Measurements from ENCODE around the gene SMARCC1.
"Not testable (repeated sequence)": the region's sequence is repeated elsewhere in the genome, so short reads cannot be mapped to it uniquely, and the experiment has no call there.

SMARCC1 gene

DNA sequence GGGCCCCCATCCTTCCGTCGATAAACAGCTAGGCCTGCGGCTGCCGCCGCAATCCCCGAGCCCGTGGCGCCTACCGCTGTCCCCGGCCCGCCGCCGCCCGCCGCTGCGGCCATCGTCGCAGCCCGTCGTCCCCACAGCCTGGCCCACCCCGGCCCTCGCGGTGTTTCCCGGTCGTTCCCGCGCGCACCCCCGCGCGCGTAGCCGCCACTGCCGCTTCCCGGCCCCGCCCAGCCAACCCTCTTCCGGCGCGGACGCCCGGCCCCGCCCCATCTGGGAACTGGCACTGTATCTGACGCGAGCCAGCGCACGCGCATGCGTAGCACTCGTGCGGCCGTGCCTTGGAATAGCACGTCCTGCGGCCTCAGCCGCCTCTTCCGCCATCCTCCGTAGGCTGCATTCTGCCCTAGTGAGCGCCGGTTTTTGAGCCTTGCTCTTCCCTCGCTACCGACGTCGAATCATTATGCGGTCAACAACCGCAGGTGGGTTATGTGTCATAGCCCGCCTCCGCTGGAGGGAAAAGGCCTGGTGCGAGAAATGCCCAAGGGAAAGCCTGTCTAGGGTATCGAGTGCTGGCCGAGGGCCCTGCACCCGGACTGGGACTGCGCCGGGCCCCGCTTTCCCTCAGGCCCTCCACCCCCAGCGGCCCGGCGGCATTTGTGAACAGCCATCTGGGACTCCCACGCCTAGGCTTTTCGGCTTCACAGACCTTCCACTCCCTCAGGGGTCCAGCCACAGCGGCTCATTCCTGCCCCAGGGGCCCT lies at the start of gene SMARCC1:
Gene SMARCC1, minus strand, starts transcription at position 209 of the 761 bp plus-strand sequence. Its CDS starts 96 bp downstream, at position 113.
- DNase-seq = peak; percentile 97

DNA sequence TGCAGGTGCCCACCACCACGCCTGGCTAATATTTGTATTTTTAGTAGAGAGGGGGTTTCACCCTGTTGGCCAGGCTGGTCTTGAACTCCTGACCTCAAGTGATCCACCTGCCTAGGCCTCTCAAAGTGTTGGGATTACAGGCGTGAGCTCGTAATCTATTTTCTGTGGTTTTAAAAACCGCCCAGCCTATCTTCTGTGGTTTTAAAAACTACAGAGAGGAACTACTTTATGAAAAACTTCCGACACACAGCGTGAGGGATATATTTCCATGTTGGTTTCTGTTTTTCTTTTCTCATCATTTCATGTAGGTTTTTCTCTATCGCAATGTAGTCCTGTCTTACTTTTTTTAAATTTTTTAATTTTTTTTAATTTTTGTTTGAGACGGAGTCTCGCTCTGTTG lies 47.8 kb upstream of the SMARCC1 start:
- not testable (repeated sequence) for DNase-seq

DNA sequence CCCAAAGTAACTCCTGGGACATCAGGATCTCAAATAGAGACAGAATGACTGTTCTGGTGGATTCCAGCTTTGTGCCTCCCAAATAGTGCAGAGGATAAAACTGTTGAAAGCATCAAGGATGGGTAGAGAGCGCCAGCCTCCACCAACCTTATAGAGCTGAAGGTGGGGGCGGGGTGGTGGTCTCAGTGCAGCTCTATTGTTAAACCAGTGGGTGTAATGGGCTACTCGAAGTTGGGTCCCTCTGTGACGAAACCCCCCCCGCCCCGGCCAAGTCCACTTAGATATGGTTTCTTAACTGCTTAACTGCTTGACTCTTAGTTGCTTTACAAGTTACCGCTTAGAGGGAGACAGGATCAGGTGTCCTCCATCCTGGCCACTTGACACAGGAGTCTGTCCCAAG lies 43.9 kb upstream of the SMARCC1 start:
- no peak for DNase-seq

DNA sequence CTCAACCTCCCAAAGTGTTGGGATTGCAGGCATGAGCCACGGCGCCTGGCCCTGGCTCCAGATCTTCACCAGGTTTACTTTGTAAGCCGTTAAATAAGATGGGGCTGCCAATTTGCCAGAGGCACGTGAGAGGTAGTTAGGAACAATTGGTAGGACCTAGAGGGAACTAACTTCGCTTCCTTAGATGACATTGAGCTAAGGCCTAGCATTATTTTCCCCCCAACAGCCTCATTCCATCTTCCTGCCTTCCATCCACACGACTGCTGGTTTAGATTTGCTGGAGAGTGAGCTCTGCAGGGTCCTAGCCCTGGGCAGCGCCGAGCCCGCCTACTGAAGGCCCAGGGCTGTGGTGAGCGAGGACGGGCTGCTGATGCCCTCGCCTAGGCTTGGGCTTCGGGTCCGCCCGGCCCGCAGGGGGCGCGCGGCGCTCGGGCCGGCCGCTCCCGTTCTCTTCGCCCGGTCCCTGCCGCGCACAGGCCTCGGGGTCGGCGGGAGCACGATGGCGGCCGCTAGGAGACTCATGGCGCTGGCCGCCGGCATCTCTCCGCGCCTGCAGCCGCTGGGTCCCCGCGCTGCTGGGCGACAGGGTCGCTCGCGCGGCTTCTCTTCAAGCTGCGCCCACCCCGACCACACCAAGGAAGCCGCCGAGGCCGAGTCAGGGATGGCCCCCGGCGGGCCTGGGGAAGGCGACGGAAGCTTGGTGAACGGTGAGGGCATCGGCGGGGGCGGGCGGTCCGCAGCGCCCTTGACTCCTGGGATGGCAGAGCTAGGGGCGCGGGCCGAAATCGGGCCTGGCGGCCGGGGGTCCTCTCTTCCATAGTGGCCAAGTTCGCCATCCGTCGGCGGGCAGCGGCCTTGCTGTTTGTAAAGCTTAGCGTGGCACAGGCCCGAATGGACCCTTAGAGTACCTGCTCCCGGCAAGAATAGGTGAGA lies 43.1 kb upstream of the SMARCC1 start:
- peak; percentile 85 for DNase-seq

DNA sequence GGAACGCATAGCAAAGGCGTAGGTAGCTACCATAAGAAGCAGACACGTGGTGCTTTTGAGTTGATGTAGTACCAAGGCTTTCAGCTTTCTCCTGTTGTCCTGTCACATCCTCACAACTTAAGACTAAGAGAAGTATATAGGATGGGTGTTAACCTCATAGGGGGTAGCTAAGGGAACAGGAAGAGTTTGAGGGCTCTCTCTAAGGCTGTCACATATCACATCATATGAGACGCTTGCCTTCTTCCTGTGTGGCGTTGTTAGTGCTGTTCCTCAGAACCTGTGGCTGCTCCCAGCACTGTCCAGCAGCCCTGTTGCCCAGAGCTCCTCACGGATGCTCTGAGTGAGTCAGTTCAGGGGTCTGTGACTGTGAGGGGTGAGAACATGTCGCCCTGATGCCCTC lies 35.9 kb upstream of the SMARCC1 start:
- no peak for DNase-seq

DNA sequence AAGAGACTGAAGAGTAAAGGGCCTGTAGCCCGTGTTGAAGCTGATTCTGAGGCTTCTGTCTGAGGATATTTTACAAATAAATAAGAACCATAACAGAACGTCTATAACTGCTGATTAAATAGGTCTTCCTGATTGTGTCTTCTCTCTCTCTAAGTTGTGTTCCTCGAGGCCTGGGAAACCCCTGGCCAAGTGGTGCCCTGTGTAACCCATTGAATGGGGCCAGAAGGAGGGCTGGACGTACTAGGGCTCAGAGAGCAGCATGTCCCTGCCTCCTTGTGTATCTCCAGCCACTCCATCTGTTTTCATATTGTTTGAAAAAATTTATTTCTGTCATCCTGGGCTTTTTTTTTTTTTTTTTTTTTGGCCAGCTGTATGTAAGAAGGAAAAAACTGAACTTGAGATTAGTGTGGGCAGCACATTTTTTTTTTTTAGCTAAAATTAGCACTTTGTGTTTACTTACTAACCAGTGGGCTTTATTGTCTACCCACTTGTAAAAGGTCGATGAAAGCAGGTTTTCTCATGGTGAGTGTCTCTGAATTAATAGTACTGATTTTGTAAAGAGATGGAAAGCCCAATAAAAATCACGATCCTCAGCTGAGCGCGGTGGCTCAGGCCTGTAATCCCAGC lies 32.0 kb upstream of the SMARCC1 start:
- DNase-seq = no peak

DNA sequence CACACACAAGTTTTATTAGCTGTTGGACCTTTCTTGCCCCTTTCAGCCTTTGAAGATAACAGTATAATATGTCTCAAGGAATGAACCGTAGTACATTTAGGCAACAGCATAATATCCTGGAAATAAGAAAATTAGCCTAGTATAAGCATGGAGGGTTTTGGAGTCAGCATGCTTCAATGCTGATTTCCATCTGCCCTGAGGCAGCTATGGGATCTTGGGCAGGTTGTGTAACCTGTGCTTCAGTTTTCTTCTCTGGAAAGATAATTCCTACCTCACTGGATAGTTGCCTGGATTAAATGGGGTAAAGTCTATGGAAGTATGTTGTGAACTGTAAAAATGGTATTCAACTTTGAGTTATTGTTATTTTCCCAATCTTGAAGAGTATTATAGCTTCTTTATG lies 22.9 kb upstream of the SMARCC1 start:
- no peak for DNase-seq

DNA sequence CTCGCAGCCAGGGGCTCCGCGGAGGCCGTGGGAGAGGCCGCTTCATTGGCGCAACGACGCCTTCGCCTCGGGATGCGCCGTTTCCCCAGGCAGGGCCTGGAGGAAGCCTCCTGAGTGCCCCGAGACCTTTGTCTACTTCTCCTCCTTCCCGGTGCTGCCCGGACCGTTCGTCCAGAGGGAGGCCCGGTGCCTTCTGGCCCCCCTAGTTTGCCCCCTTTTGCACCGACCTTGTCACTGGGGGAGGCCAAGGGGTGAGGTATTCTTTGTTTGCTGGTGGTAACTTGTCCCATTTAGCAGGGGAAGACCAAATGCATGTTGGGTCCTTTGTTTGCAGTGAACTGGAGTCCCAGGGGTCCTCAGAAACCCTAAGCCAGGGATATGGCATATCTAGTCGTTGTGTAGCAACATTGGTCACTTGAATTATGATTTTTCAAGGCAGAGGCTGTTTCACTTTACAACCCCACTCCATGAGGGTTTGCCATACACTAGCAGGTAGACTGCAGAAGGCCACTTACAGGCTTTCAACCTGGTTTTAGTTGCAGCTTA lies 21.9 kb upstream of the SMARCC1 start:
- peak; percentile 35 for DNase-seq

DNA sequence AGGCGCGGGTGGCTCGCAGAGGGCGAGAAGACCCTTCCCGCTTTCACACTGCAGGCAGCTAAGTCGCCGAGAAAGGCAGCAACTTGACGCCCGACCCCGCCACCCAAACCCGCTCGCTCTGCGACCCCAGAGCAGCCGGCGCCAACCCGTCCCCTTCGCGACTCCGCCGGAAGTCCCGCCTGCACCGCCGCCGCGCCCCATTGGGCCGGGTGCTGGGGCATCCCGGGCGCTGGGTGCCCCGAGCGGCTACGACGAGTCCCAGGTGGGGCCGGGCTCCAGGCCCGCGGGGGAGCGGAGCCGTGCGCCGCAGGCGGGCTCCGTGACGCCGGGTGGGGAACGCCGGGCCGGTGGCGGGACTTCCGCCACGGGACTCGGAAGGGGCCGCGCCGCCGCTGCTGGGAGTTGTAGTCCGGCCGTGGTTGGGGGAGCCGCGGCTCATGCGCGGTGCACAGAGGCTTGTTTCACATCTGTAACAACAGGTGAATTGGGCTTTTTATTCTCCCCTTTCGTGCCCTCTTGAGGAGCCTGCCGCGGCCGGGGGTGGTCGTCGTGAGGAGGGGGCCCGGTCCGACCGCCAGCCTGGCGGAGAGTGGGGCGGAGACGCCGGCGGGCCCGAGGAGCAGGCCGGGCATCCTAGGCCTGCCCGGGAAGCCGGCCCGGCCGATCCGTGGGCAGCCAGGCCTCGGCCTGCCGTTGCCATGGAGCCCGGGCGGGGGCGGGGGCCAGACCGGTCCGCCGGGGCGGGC lies 21.2 kb upstream of the SMARCC1 start, which contains the start of gene DHX30:
Gene DHX30, plus strand, starts transcription at position 405 of the 746 bp plus-strand sequence. CDS start 7,546 bp downstream, outside the sequence.
- DNase-seq = peak; percentile 75

DNA sequence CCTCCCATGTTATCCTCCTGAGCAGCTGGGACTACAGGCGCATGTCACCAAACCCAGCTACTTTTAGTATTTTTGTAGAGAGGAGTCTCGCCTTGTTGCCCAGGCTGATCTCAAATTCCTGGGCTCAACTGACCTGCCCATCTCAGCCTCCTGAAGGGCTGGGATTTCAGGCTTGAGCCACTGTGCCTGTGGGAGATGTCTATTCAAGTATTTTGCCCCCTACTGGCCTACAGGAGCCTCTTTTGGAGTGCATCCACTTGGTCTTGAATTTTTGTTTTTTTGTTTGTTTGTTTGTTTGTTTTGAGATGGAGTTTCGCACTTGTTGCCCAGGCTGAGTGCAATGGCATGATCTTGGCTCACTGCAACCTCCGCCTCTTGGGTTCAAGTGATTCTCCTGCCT lies 18.0 kb upstream of the SMARCC1 start:
- no peak for DNase-seq

DNA sequence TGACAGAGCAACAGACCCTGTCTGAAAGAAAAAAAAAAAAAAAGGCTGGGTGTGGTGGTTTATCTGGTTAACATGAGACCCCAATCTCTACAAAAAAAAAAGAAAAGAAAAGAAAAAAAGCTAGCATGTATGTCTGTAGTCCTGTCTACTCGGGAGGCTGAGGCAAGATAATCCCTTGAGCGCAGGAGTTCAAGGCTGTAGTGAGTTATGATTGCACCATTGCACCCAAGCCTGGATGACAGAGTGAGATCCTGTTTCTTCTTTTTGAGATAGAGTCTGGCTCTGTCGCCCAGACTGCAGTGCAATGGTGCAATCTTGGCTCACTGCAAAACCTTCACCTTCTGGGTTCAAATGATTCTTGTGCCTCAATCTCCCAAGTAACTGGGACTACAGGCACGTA lies 12.9 kb upstream of the SMARCC1 start:
- DNase-seq = no peak

DNA sequence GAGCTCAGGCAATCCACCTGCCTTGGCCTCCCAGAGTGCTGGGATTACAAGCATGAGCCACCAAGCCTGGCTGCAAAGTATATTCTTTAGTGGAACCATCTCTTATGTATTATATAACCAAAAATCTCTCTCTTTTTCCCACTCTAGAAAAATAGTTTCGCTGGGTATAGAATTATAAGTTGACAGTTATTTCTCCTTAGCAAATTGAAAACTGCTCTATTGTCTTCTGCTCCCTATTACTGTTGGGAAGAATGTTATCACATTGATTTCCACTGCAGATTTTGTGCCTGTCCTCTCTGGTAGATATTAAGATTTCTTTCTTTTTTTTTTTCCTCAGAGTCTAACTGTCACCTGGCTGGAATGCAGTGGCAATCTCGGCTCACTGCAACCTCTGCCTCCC lies 11.0 kb upstream of the SMARCC1 start:
- no peak for DNase-seq

DNA sequence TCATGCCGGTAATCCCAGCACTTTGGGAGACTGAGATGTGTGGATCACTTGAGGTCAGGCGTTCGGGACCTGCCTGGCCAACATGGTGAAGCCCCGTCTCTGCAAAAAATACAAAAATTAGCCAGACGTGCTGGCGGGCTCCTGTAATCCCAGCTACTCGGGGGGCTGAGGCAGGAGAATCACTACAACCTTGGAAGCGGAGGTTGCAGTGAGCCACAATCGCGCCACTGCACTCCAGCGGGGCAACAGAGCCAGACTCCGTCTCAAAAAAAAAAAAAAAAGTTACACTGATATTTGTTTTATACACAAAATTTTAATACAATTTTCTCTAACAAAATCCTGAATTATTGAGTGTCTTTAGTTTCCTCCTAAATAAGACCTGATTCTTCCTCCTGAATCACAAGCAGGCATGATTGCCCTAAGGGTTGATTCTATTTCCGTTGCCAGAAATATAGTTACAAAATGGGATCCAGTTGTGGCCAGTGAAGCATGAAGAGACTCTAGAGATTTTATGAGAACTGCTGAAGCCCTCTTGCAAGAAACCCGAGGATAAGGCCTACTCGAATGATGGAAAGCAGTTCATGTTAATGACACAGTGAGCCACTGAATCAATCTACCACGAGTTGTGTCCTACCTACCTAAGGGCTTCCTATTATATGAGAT lies 9.6 kb upstream of the SMARCC1 start:
- no peak for DNase-seq

DNA sequence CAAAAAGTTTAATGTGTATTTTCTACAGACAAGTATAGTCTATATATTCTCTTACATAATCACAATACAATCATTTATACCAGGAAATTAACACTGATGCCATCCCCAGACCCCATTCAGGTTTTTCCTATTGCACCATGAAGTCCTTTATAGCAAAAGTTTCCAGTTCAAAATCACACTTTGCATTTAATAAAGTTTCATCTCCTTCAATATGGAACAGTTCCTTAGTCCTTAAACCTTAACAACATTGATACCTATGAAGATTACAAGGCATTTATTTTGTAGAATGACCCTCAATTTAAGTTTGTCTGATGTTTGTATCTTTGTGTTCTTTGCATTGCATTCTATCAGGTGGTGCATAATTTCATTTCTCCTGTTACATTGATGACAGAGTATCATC lies 2.0 kb upstream of the SMARCC1 start:
- no peak for DNase-seq

DNA sequence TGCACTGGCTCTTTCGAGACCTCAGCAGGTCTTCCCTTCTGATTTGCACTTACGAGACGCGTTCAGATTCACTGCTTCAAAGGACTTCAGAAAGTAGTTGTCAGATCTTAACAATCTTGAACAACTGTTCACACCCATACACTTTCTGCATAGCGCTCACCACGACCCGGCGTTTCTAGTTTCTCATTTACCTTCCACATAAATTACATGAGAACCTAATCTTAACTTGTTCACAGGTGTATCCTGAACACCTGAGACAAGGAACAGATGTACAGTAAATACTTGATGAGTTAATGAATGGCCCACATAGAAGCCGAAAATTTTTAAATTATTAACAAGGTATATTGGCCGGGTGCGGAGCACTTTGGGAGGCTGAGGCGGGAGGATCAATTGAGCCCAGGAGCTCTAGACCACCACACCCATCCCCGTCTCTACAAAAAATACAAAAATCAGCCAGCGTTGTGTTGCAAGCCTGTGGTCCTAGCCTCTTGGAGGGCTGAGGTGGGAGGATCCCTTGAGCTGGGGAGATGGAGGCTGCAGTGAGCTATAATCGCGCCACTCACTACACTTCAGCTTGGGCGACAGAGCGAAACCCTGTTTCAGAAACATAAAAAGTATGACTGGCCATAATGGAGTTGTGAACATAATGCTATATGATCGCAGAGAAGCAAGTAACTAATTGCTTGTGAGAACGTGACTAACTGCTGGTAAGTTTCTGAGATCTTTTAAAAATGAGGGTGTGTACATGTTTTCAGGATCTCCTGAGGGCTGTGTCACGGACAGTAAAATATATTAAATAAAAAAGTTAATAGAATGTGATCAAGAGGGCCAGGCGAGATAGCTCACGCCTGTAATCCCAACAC lies 984 bp upstream of the SMARCC1 start:
- no peak for DNase-seq

DNA sequence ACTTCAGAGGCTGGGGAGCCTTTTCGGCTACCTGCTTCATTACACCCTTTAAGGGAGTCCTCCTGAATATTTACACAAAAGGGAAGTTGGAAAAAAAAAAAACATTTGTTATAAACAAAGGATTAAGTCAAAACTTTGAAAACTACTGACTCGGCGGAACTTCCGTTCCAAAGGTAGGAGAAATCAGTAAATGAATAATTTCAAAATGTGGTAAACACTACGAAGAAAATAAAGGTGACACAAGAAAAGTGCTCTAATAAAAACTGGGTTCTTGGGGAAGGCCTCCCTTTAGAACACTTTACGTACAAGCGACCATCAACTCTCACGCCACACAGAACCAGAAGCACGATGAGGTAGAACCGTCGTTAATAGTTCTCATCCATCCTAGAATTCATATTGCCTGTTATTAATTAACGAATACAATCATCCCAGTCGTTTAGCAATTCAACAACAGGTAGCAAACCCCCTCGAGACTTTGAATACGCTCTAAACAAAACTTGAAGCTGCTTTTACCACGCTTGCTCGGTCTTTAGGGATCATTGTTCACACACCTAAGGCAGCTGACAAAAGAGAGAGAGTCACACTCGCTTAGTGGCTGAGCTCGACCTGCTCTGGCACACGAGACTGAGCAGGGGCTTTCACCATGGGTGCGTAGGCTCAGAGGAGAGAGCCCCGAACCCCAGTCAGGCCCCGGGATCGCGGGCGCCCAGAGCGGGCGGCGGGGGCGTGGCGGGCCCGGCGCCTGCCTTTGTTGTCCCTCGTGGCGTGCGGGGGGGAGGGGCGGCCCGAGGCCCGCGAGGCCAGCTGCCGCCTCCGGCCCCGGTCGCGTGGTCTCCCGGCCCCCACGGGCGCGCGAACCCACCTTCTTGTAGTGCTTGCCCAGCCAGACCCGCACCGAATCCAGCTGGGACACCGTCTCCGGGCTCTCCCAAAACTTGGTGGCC lies 680 bp downstream of the SMARCC1 start:
- peak; percentile 55 for DNase-seq

DNA sequence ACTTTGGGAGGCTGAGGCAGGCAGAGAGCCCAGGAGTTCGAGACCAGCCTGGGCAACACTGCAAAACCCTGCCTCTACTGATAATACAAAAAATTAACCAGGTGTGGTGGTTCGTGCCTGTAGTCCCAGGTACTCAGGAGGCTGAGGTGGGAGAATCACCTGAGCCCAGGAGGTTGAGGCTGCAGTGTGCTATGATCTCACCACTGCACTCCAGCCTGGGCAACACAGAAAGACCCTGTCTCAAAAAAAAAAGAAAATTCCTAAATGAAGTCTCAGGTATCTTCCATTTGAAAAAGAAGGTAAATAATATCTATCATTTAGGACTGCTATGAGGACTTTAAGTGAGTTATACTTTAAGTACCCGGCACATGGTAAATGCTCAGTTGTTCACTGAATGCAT lies 2.9 kb downstream of the SMARCC1 start:
- DNase-seq = no peak

DNA sequence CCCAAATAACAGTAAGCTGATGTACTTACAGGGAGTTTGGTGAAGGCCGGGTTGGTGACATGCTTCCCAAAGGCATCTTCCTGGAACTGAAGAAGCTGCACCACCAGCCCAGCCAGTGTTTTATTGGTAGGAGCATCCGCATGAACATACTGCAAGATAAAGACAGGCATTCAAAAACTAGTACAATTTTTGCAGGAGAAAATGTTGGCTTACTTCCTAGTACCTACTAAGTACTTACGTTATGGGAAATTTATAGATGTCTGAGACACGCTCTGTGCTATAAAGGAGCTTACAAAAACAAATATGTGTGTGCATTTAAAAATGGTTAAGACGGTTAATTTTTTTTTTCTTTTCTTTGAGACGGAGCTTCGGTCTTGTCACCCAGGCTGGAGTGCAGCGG lies 8.9 kb downstream of the SMARCC1 start:
- no peak for DNase-seq

DNA sequence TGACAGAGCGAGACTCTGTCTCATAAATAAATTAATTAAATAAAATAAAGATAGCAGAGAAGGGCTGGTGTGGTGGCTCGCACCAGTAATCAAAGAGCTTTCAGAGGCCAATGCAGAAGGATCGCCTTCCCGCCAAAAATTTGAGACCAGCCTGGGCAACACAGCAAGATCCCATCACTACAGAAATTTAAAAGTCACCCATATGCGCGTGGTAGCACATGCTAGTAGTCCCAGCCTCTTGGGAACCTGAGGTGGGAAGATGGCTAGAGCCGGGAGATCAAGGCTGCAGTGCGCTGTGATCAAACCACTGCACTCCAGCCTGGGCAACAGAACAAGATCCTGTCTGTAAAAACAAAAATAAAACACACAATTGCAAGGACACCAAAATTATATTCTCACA lies 9.6 kb downstream of the SMARCC1 start:
- no peak for DNase-seq

DNA sequence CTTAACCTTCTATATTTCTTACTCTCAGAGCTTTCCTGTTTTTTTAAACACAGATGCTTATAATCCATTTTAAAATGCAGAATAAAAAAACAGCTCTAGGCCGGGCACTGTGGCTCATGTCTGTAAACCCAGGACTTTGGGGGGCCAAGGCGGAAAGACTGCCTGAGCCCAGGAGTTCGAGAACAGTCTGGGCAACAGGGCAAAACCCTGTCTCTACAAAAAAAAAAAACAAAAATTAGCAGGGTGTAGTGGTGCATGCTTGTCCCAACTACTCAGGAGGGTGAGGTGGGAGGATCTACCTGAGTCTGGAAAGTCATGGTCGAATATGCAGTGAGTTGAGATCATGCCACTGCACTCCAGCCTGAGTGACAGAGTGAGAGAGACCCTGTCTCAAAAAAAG lies 15.5 kb downstream of the SMARCC1 start:
- no peak for DNase-seq

Measured in SHP77 treated with DMSO at 0.1 percent for 48 hours (cell line).